GM12878 (cell line): ENCODE measurements around the gene GPALPP1. TPM values are rescaled to one million over a fixed set of nuclear protein-coding genes. Genes with fewer than 3 reads are reported as not detected.

Source experiments
- ATAC-seq: fragments of 200-7000 bp; cut with Tn5 transposase; 3 replicates; pipeline ENCODE4 v1.9.1; 2020; ENCODE audit warnings: mild to moderate bottlenecking, moderate library complexity
- BruUV-seq: library from RNA; stranded (reverse); fragments of 400-500 nt; replicated peaks from 2 replicates; lab custom pipeline; 2021; lab: Mats Ljungman, UMichigan
- CTCF ChIA-PET: fragments of 300-600 bp; sonication (Branson Sonifier 250); formaldehyde crosslinking; extraction: SDS; loops from one replicate; lab custom pipeline; 2021; ENCODE audit warnings: inconsistent platforms; lab: Yijun Ruan, JAX
- POLR2A ChIA-PET: fragments of 350-600 bp; formaldehyde crosslinking; extraction: SDS; loops from one replicate; lab custom pipeline; 2021; ENCODE audit warnings: inconsistent platforms; lab: Charles Lee
- RAD21 ChIA-PET: fragments of 300-600 bp; sonication (Branson Sonifier 250); formaldehyde crosslinking; loops from one replicate; lab custom pipeline; 2023; ENCODE audit warnings: antibody characterized with exemption; ENCODE audit not compliant: unreplicated experiment; lab: Charles Lee
- SMC1A ChIA-PET: fragments of 300-600 bp; sonication (Branson Sonifier 250); formaldehyde crosslinking; loops from one replicate; lab custom pipeline; 2023; ENCODE audit not compliant: unreplicated experiment, uncharacterized antibody; lab: Charles Lee
- DNase-seq: peaks from one replicate; pipeline ENCODE4 v3.0.0-alpha.2; 2011; ENCODE audit warnings: low read depth, low spot score
- FAIRE-seq: peaks from 3 replicates; lab custom pipeline; 2011; peaks lifted over from hg19 to GRCh38; lab: Jason Lieb, UNC
- H2AFZ ChIP-seq: 2 replicates; pipeline ENCODE4 v1.6.0; 2011; ENCODE audit warnings: low read depth, low read length, control low read depth; ENCODE audit not compliant: control insufficient read depth
- H3K27ac ChIP-seq: 2 replicates; pipeline ENCODE4 v1.5.1; 2011; ENCODE audit warnings: control low read depth; ENCODE audit not compliant: control insufficient read depth, insufficient read depth
- H3K27me3 ChIP-seq, 2 experiments: replicated peaks in 1 of 2; 2 replicates each; pipeline versions ENCODE4 v1.6.0 to v1.6.1; 2011; ENCODE audit warnings: low read length in 1 of 2; ENCODE audit not compliant: control insufficient read depth in 2 of 2, insufficient read depth in 2 of 2
- H3K36me3 ChIP-seq, 2 experiments: 2 replicates each; pipeline ENCODE4 v1.5.1; 2011; ENCODE audit warnings: low read length in 1 of 2; ENCODE audit not compliant: control insufficient read depth in 2 of 2, insufficient read depth in 2 of 2
- H3K4me1 ChIP-seq: 2 replicates; pipeline ENCODE4 v1.6.1; 2011; ENCODE audit warnings: mild to moderate bottlenecking, low read length, moderate library complexity, mixed read lengths; ENCODE audit not compliant: control insufficient read depth, insufficient read depth
- H3K4me2 ChIP-seq: 2 replicates; pipeline ENCODE4 v1.6.0; 2011; ENCODE audit warnings: control low read depth; ENCODE audit not compliant: control insufficient read depth, insufficient read depth
- H3K4me3 ChIP-seq: fragments of 200-600 bp; sonication (generic); 2 replicates; pipeline ENCODE4 v1.5.1; 2016
- H3K79me2 ChIP-seq: 2 replicates; pipeline ENCODE4 v1.6.0; 2011; ENCODE audit warnings: low read length; ENCODE audit not compliant: control insufficient read depth, insufficient read depth
- H3K9ac ChIP-seq: 2 replicates; pipeline ENCODE4 v1.8.0; 2011; ENCODE audit warnings: low read length, control low read depth, mixed read lengths; ENCODE audit not compliant: control insufficient read depth, insufficient read depth
- H3K9me3 ChIP-seq: replicated peaks from 3 replicates; pipeline ENCODE4 v1.5.1; 2011; ENCODE audit warnings: mild to moderate bottlenecking, low read length; ENCODE audit not compliant: control insufficient read depth, insufficient read depth
- H4K20me1 ChIP-seq: 2 replicates; pipeline ENCODE4 v1.6.0; 2011; ENCODE audit not compliant: control insufficient read depth, insufficient read depth
- ATF2 ChIP-seq: IDR thresholded peaks from 2 replicates; pipeline ENCODE4 v1.6.1; 2012; ENCODE audit warnings: low read length, inconsistent platforms
- BCL11A ChIP-seq: IDR thresholded peaks from 2 replicates; pipeline ENCODE4 v1.6.1; 2011; ENCODE audit warnings: low read depth, low read length
- EGR1 ChIP-seq, 2 experiments: IDR thresholded peaks; 1 replicate in 1 of 2; 2 replicates in 1 of 2; pipeline ENCODE4 v1.6.1; 2011 to 2012; ENCODE audit warnings: low read depth in 2 of 2, low read length in 2 of 2, borderline replicate concordance in 1 of 2, mild to moderate bottlenecking in 1 of 2, moderate library complexity in 1 of 2
- HDAC2 ChIP-seq: fragments of 200-600 bp; sonication (generic); IDR thresholded peaks from 2 replicates; pipeline ENCODE4 v1.6.1; 2017
- MYB ChIP-seq: fragments of 150-350 bp; IDR thresholded peaks from 2 replicates; pipeline ENCODE4 v1.6.1; 2014; ENCODE audit warnings: mild to moderate bottlenecking, low read depth, low read length, borderline replicate concordance
- NFYB ChIP-seq: IDR thresholded peaks from 2 replicates; pipeline ENCODE4 v1.6.1; 2011; ENCODE audit warnings: low read depth, mild to moderate bottlenecking, low read length, improper control_type of control experiment, moderate library complexity; ENCODE audit not compliant: insufficient read depth
- NR2C2 ChIP-seq: IDR thresholded peaks from 2 replicates; pipeline ENCODE4 v1.6.1; 2011; ENCODE audit warnings: borderline replicate concordance, low read depth; ENCODE audit not compliant: control insufficient read depth, insufficient read length
- POLR2A ChIP-seq: IDR thresholded peaks from 2 replicates; pipeline ENCODE4 v1.6.1; 2011; ENCODE audit warnings: low read depth, mild to moderate bottlenecking, low read length
- RUNX3 ChIP-seq: IDR thresholded peaks from 2 replicates; pipeline ENCODE4 v1.6.1; 2012; ENCODE audit warnings: low read length, inconsistent platforms
- TCF3 ChIP-seq: IDR thresholded peaks from 2 replicates; pipeline ENCODE4 v1.6.1; 2012; ENCODE audit warnings: low read depth, mild to moderate bottlenecking, low read length, borderline replicate concordance; ENCODE audit not compliant: insufficient read depth
- ZNF217 ChIP-seq: fragments of 450-650 bp; IDR thresholded peaks from 2 replicates; pipeline ENCODE4 v1.6.1; 2017; ENCODE audit warnings: antibody characterized with exemption, mild to moderate bottlenecking
- ZSCAN29 ChIP-seq: fragments of 450-650 bp; IDR thresholded peaks from 2 replicates; pipeline ENCODE4 v1.6.1; 2017; ENCODE audit warnings: mild to moderate bottlenecking, moderate library complexity
- WGBS: methylation state at CpG from one replicate; pipeline ENCODE4 v1.1.6; 2016; ENCODE audit warnings: low lambda C conversion rate; ENCODE audit not compliant: insufficient replicate concordance, insufficient coverage; ENCODE audit errors: missing lambda C conversion rate; 5-methylcytosine and 5-hydroxymethylcytosine counted together
- in situ Hi-C: fragments of 300-500 bp; cut with MboI; formaldehyde crosslinking; loops from 9 replicates; pipeline ENCODE4 v1.14.3; 2018; ENCODE audit warnings: mixed read lengths
- intact Hi-C: fragments of 100-400 bp; cut with micrococcal nuclease; formaldehyde crosslinking; loops from one replicate; pipeline ENCODE4 v1.14.2; 2022; ENCODE audit not compliant: unreplicated experiment
- polyA plus RNA-seq, 11 experiments: library from polyadenylated mRNA; depleted of rRNA in 4 of 11; unstranded in 6 of 11; stranded (reverse) in 5 of 11; fragments of >200 nt; fragmentation: Nextera tagmentation in 4 of 11; fragmentation: Illumina TruSeq in 1 of 11; extraction: Ambion mirVana in 4 of 11; extraction: Trizol in 1 of 11; gene quantifications; 1 replicate in 1 of 11; 2 replicates in 10 of 11; pipeline versions ENCODE4 v1.2.1 to v1.2.3, GENCODE V29; 2011 to 2016; ENCODE audit warnings: inconsistent platforms in 2 of 11, missing spikeins in 2 of 11, low read depth in 1 of 11
- total RNA-seq, 4 experiments: library from RNA; depleted of rRNA in 3 of 4; stranded (reverse); fragments of >200 nt in 3 of 4; fragmentation: Illumina TruSeq in 1 of 4; extraction: Trizol in 1 of 4; gene quantifications; 2 replicates each; pipeline versions ENCODE4 v1.2.1 to v1.2.3, GENCODE V29; 2013 to 2021
- TF ChIP-seq, protein P1 (sequence below): fragments of 450-650 bp; IDR thresholded peaks from 2 replicates; pipeline ENCODE4 v1.6.1; 2016; ENCODE audit warnings: mild to moderate bottlenecking, moderate library complexity, borderline replicate concordance
- TF ChIP-seq, protein P2 (sequence below): fragments of 450-650 bp; IDR thresholded peaks from 2 replicates; pipeline ENCODE4 v1.6.1; 2017; ENCODE audit warnings: mild to moderate bottlenecking
- TF ChIP-seq, protein P3 (sequence below): fragments of 450-650 bp; IDR thresholded peaks from 2 replicates; pipeline ENCODE4 v1.6.1; 2014; ENCODE audit warnings: mild to moderate bottlenecking
- TF ChIP-seq, protein P4 (sequence below): fragments of 150-350 bp; IDR thresholded peaks from 2 replicates; pipeline ENCODE4 v1.6.1; 2014; ENCODE audit warnings: mild to moderate bottlenecking, low read depth, low read length

GPALPP1 gene
- total and polyA plus RNA-seq, 10 of the 15 experiments (the other 5 are each of a cell fraction or from before 2014, with no cell fraction given) = 14.2 to 32.4 (median 27.9) TPM

- Histone ChIP-seq H3K9ac (no peak overlapping the region), H3K4me3 (no peak overlapping the region), H3K27ac (no peak overlapping the region), H2AFZ (no peak overlapping the region), H3K9me3 (no peaks in the 10 kb centered on the region), H3K4me1 (no peaks in the 10 kb centered on the region), H3K79me2 (no peaks in the 10 kb centered on the region), H3K4me2 (no peak overlapping the region)
- ChIA-PET RAD21 (no interaction called here), CTCF (no interaction called here), SMC1A (no interaction called here), POLR2A (no interaction called here)
- no peak for FAIRE-seq
- no peak for DNase-seq
- intact Hi-C loops (no loop called here), in situ Hi-C loops (no loop called here)
- BruUV-seq = no TSS peak
- 100% methylated on average over 2 of the region's 2 CpGs for WGBS
- no peak for ATAC-seq
- TF ChIP-seq POLR2A (no peak), NFYB (no peak), ZNF217 (no peak), EGR1 (IDR thresholded peaks at IDR 0.05; ENCODE audit: borderline replicate concordance in 1 of 2, low read depth in 2 of 2, low read length in 2 of 2) (no peak), RUNX3 (no peak), NR2C2 (no peak), ZSCAN29 (no peak), BCL11A (no peak), TCF3 (no peak), HDAC2 (no peak), MYB (no peak), ATF2 (no peak)
- TF ChIP-seq, protein P1, sequence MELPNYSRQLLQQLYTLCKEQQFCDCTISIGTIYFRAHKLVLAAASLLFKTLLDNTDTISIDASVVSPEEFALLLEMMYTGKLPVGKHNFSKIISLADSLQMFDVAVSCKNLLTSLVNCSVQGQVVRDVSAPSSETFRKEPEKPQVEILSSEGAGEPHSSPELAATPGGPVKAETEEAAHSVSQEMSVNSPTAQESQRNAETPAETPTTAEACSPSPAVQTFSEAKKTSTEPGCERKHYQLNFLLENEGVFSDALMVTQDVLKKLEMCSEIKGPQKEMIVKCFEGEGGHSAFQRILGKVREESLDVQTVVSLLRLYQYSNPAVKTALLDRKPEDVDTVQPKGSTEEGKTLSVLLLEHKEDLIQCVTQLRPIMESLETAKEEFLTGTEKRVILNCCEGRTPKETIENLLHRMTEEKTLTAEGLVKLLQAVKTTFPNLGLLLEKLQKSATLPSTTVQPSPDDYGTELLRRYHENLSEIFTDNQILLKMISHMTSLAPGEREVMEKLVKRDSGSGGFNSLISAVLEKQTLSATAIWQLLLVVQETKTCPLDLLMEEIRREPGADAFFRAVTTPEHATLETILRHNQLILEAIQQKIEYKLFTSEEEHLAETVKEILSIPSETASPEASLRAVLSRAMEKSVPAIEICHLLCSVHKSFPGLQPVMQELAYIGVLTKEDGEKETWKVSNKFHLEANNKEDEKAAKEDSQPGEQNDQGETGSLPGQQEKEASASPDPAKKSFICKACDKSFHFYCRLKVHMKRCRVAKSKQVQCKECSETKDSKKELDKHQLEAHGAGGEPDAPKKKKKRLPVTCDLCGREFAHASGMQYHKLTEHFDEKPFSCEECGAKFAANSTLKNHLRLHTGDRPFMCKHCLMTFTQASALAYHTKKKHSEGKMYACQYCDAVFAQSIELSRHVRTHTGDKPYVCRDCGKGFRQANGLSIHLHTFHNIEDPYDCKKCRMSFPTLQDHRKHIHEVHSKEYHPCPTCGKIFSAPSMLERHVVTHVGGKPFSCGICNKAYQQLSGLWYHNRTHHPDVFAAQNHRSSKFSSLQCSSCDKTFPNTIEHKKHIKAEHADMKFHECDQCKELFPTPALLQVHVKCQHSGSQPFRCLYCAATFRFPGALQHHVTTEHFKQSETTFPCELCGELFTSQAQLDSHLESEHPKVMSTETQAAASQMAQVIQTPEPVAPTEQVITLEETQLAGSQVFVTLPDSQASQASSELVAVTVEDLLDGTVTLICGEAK = no peak
- TF ChIP-seq, protein P2, sequence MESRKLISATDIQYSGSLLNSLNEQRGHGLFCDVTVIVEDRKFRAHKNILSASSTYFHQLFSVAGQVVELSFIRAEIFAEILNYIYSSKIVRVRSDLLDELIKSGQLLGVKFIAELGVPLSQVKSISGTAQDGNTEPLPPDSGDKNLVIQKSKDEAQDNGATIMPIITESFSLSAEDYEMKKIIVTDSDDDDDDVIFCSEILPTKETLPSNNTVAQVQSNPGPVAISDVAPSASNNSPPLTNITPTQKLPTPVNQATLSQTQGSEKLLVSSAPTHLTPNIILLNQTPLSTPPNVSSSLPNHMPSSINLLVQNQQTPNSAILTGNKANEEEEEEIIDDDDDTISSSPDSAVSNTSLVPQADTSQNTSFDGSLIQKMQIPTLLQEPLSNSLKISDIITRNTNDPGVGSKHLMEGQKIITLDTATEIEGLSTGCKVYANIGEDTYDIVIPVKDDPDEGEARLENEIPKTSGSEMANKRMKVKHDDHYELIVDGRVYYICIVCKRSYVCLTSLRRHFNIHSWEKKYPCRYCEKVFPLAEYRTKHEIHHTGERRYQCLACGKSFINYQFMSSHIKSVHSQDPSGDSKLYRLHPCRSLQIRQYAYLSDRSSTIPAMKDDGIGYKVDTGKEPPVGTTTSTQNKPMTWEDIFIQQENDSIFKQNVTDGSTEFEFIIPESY = no peak
- TF ChIP-seq, protein P3, sequence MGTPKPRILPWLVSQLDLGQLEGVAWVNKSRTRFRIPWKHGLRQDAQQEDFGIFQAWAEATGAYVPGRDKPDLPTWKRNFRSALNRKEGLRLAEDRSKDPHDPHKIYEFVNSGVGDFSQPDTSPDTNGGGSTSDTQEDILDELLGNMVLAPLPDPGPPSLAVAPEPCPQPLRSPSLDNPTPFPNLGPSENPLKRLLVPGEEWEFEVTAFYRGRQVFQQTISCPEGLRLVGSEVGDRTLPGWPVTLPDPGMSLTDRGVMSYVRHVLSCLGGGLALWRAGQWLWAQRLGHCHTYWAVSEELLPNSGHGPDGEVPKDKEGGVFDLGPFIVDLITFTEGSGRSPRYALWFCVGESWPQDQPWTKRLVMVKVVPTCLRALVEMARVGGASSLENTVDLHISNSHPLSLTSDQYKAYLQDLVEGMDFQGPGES = no peak
- TF ChIP-seq, protein P4, sequence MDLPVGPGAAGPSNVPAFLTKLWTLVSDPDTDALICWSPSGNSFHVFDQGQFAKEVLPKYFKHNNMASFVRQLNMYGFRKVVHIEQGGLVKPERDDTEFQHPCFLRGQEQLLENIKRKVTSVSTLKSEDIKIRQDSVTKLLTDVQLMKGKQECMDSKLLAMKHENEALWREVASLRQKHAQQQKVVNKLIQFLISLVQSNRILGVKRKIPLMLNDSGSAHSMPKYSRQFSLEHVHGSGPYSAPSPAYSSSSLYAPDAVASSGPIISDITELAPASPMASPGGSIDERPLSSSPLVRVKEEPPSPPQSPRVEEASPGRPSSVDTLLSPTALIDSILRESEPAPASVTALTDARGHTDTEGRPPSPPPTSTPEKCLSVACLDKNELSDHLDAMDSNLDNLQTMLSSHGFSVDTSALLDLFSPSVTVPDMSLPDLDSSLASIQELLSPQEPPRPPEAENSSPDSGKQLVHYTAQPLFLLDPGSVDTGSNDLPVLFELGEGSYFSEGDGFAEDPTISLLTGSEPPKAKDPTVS = no peak
- TF ChIP-seq, all 136 proteins: peak for 0
- Histone ChIP-seq H3K36me3 (peaks cover 0 to 6% of the 10 kb centered on the region in 2 experiments), H3K27me3 (no peaks in the 10 kb centered on the region), H4K20me1 (no peaks in the 10 kb centered on the region)
These were observed 35.5 kb downstream of the GPALPP1 start for GRCh38 chr13:45024847-45025246.
